ENCODE measurements around the gene ELK4. TPM values are rescaled to one million over a fixed set of nuclear protein-coding genes. Genes with fewer than 3 reads are reported as not detected.

ELK4 gene
- total RNA-seq, 1 donor = 30.2 TPM

GRCh38 chr1:205610901-205611466 is 20.8 kb downstream of the ELK4 start:
- H3K4me3 ChIP-seq (ENCODE audit: low read depth, low read length) = no peak overlapping the region
- DNase-seq (ENCODE audit: low read depth) = no peak
- no peak for TF ChIP-seq CTCF (IDR thresholded peaks at IDR 0.05; ENCODE audit: insufficient read depth, low read depth, low read length)

- TF ChIP-seq CTCF (IDR thresholded peaks at IDR 0.05; ENCODE audit: insufficient read depth, low read depth, low read length) = no peak
- DNase-seq (ENCODE audit: low read depth) = peak; percentile 79
- H3K4me3 ChIP-seq (ENCODE audit: low read depth, low read length) = no peak overlapping the region
Measured at GRCh38 chr1:205610036-205610435, 21.8 kb downstream of the ELK4 start.

- TF ChIP-seq CTCF (IDR thresholded peaks at IDR 0.05; ENCODE audit: insufficient read depth, low read depth, low read length) = no peak
- DNase-seq (ENCODE audit: low read depth) = no peak
- no peak overlapping the region for H3K4me3 ChIP-seq (ENCODE audit: low read depth, low read length)
Measured at GRCh38 chr1:205604825-205605505, 26.8 kb downstream of the ELK4 start.

GRCh38 chr1:205604059-205604458 is 27.8 kb downstream of the ELK4 start:
- TF ChIP-seq CTCF (IDR thresholded peaks at IDR 0.05; ENCODE audit: insufficient read depth, low read depth, low read length) = no peak
- no peak for DNase-seq (ENCODE audit: low read depth)

GRCh38 chr1:205601205-205601604 is 30.6 kb downstream of the ELK4 start:
- no peak for TF ChIP-seq CTCF (IDR thresholded peaks at IDR 0.05; ENCODE audit: insufficient read depth, low read depth, low read length)
- no peak overlapping the region for H3K4me3 ChIP-seq (ENCODE audit: low read depth, low read length)
- no peak for DNase-seq (ENCODE audit: low read depth)

More at GRCh38 chr1:205604059-205604458, 27.8 kb downstream of the ELK4 start:
- H3K4me3 ChIP-seq (ENCODE audit: low read depth, low read length) = no peak overlapping the region

- H3K4me3 ChIP-seq (ENCODE audit: low read depth, low read length) = no peak overlapping the region
- peak; percentile 18 for TF ChIP-seq CTCF (IDR thresholded peaks at IDR 0.05; ENCODE audit: insufficient read depth, low read depth, low read length)
Measured at GRCh38 chr1:205600085-205600484, 31.7 kb downstream of the ELK4 start.

More at GRCh38 chr1:205600085-205600484, 31.7 kb downstream of the ELK4 start:
- peak; percentile 36 for DNase-seq (ENCODE audit: low read depth)
